Measurements from ENCODE around the gene MBOAT2.

MBOAT2 gene

GRCh38 chr2:9015998-9016397, 12.5 kb upstream of the MBOAT2 start:
- no peak for DNase-seq

GRCh38 chr2:9013403-9013802, 9.9 kb upstream of the MBOAT2 start:
- no peak for DNase-seq

- DNase-seq: peak; percentile 86
Observed at GRCh38 chr2:9010866-9011265, 7.4 kb upstream of the MBOAT2 start.

DNA sequence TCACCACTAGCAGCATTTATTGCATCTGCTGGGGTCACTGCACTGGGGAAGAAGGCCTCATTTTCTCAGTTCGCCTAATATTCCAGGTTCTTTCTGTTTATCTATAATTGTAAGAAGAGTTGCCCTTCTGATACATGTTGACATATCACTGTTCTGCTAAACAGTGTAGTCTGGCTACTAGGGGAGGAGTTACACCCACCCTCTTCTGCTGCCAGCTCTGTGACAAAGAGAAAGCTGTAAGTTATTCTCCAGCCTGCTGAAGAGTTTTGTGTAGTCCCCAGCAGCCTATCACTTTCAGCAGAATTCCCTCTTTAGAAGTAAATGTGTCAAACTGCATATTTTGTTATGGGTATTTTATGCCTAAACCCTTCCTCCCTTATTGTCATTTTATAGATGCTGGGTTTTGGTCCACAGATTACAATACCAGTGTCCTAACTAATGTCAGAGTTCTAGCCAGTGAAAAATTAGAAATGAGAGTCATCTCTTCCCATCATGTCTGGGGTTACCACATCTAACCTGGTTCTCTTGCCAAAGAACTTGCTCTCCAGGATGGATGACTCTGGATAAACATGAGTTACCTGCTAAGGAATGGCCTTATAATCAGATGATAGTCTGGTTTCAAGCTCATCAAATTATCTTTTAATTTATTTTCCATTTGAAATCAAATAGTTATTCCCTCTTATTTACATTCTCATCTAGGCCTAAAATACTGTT, 5.6 kb upstream of the MBOAT2 start:
- DNase-seq: no peak

DNA sequence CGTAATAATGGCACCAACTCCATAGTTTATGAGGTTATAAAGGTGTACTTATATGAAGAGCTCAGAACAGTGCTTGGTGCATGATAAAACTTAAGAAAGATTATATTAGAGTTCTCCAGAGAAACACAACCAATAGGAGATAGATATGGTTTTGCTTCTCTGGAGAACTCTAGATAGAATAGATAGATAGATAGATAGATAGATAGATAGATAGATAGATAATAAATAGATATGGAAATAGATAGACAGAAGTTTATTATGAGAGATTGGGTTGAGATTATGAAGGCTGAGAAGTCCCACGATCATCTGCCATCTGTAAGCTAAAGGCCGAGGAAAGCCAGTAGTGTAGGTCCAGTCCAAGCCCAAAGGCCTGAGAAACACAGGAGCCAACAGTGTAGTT, 2.9 kb upstream of the MBOAT2 start:
- no peak for DNase-seq

GRCh38 chr2:9004338-9005204, 1.1 kb upstream of the MBOAT2 start:
- DNase-seq: no peak

DNA sequence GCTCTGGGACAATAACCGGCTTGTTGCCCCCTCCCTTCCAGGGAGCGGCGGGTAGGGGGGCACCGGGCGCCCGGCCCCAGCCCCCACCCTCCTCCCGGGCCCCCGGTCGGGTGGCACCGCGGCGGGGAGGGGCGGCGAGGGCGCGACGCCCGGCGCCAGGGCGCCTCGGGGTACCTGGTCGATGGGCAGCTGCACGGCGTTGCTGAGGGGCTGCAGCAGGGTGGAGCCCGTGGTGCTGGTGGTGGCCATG, 193 bp downstream of the MBOAT2 start:
- no peak for DNase-seq

DNA sequence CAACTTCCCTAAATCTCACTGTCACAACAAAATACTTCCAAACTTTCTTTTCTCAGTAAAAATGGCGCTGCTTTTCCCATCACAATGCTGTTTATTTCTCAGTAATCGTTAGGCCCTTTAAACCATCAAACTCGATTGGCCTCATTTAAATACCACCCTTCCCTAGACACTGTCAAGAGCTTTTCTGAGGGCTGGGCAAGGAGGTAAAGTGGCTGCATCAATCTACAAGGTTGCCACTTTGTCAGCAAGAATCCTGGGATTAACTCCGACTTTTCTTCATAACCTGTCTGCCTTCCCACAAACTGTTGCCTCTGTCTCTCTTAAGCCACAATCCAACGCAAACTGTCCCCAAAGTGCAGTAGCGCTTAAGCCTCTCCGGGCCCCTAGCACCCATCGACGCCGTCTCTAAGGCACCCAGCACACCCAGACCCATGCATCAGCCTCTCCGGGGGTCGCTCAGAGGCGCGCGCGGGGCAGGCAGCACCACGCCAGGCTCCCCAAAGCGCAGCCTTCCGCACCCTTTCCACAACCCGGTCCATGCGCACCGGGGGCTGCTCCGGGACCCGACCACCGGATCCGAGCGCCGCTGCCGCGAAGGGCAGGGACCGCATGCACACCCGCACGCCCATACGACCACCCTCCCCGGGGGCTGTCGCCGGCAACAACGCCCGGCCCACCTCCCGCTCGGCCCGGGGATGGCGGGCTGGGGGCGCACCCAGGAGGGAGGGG, 683 bp downstream of the MBOAT2 start:
- DNase-seq: no peak

DNA sequence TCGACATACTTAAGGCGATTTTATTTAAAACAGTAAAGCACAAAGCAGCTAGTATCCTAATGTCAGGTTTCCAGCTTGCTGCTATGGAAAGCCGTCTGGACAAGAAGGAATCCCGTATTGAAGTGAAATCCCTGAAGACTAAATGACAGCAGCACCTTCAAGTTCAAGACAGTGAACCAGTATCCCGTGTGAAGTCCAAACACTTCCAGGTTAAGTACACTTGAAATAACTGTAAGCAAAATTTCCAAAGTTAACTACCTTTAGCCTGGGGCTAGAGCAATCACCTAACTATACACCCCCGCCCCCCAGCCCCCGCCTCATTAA, 1.2 kb downstream of the MBOAT2 start:
- DNase-seq: no peak

DNA sequence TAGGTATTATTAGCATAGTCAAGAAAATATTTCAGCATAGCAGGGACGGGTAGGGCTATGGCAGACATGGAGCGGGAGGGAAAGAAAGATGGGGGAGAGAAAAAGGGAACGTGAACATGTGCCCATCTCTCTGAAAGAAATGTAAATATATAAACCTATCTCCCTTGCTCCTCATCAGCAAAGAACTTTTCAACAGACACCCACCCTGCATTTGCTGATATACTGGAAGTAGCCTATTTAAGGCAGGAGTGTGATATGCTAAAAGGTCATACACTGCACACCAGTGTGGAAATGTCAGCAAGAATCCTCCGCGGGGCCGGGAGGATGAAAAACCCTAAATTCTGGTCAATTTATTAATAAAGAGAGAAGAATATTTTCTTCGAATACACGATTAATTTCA, 1.7 kb downstream of the MBOAT2 start:
- DNase-seq: no peak

DNA sequence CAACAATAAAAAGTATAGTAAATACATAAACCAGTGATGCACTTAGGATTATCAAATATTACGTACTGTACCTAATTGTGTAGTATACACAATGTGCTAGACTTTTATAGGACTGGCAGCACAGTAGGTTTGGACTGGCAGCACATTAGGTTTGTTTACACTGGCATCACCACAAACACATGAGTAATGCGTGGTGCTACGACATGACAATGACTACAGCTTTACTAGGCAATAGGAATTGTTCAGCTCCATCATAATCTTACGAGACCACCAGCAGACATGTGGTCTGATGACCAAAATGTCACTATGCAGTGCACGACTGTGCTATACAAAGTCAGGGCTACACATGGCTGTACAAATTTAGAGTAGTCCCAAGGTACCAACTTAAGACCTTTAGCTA, 2.3 kb downstream of the MBOAT2 start:
- DNase-seq: no peak

- no peak for DNase-seq
Observed at GRCh38 chr2:9000442-9000841, 3.0 kb downstream of the MBOAT2 start.

DNA sequence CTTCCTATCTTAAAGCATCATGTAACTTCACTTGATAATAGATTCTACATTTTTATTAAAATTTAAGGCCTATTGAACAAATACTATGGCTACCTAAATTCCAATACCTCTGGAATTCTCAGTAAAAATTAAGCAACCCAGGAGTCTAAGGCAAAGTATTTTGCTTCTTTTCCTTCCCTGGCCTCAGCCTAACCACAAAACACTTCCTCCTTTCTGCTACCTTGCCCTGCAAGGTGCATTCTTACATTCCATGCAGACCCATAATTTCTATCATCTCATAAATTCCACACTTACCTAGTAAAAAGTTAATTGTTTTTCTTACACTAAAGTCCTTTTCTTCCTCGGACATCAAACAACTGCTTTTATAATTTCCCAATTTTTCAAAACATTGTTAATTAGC, 3.7 kb downstream of the MBOAT2 start:
- DNase-seq: no peak

GRCh38 chr2:8999102-8999446, 4.4 kb downstream of the MBOAT2 start:
- DNase-seq: no peak

DNA sequence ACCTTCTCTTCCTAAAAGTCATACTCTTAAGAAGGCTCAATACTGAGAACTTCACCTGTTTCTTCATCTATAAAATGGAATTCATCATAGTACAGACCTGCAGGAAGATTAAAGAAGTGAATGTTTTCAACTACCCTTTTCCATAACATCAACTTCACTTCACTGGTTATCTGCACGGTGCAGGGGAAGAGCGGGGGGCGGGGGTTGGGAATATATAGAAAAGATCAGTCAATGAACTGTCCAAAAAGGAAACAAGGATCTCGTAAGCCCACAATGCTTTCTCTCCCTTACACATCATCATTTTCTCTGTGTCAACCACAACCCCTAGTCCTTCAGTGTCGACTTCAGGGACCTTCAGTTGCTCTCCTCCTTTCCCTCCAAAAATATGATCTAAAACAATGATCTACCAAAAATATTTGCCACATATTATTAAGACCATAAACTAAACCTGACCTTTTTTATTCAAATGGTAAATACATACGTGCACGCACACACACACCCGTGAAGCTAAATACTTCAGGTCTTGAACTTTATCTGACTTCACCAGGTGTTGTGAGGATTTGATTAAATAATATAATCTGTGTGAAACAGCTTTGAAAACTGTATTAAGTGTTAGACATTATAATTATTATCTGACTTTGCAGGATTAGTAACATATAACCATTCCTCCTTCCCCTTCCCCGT, 4.9 kb downstream of the MBOAT2 start:
- DNase-seq: no peak

DNA sequence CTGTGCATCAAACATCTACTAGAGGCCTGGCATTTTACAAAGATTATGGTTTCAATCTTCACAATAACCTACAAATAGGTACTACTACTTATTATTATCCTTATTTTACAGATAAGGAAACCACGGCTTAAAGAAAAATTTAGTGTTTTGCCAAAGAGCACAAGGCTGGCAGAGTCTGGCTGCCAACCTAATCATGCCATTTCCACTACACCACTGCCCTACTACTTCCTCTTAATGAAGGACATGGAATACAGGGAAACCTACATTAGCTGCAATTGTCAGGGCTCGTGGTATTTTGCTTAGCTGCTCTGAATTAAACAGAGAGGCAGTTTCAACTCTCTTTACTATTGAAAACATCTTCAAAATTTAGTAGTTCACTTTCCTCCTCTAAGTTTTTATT, 5.9 kb downstream of the MBOAT2 start:
- no peak for DNase-seq

DNA sequence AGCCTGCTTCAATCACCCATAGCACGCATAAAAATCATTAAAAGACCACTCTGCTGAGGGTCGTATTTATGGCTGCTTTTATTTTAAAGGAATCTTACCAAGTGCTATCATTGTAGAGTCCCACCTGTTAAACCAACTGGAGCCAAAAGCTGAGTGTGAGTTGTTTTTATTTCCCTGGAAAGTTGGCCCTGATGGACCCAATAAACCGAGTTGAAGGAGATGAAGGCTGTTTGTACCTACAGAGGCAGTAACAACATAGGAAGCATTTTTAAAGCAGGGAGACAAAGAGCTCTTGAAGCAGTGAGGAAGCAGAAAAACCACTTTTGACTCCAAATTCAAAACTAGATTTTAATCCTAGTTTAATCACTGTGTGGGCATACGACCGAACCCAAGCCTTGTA, 6.4 kb downstream of the MBOAT2 start:
- no peak for DNase-seq

GRCh38 chr2:8996006-8996405, 7.5 kb downstream of the MBOAT2 start:
- no peak for DNase-seq

GRCh38 chr2:8994386-8994785, 9.1 kb downstream of the MBOAT2 start:
- DNase-seq: no peak

- DNase-seq: no peak
Observed at GRCh38 chr2:8993902-8994278, 9.6 kb downstream of the MBOAT2 start.

DNA sequence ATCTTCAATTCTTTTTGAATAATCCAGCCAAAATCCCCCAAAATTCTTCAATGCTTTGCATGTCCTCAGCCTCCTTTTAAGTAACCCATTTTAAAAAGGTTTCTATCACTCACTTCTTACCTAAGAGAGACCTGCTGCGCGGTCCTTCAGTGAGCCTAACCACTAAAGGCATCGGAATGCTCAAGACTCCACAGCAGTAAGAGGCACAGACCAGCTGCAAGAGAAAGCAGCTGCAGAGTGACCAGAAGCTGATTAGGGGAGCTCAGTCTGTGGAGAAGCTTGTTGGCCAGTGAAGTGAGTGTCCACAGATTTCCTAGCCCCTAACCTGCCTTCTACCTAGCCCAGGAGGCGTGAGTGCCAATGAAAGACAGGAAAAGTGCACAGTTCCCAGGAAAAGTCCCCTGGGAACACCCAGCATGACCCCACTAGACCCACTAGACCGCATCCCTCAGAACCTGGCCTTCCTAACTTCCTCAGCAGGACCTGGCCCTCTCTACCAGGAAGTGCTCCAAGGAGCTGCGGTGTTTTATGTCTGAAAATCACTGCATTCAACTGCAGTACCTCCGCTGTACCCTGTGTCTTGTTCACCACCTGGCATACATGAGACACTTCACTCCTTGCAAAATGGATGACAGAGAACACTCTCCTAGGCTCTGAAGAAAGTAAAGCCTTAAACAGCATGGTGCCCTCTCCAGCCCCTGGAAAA, 10.1 kb downstream of the MBOAT2 start:
- no peak for DNase-seq

GRCh38 chr2:8992643-8993042, 10.8 kb downstream of the MBOAT2 start:
- no peak for DNase-seq

DNA sequence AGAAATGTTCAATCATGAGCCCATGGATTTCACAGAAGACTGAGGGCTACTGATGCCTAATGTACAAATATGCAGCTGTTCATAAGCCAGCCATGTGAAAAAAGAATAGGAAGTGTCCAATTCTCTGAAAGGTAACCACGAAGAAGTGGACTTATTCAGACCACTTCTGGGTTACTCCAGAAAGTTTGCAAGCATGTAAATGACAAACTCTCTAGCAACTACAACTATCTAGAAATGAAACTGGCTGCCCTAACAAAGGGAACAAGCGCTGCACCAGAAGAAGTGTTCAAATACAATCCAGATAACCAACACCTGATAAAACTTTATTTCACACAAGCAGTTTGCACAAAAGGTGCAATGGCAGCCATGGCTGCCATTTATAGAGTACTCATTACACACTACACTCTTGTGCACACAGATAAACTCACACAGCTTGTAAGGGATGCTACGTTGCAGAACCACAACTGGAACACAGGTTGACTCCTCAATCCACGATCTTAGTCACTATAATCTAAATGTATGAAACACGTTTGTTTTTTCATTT, 13.9 kb downstream of the MBOAT2 start:
- DNase-seq: no peak
